ENCODE measurements around the gene SRPK3.

Gene SRPK3

GRCh38 chrX:153777261-153778090, 3.4 kb upstream of the SRPK3 start:
- no peak overlapping the region for H3K4me3 ChIP-seq (replicated peaks; ENCODE audit: insufficient read depth, low read length)
- no peak for TF ChIP-seq SPI1 (IDR thresholded peaks at IDR 0.05; ENCODE audit: borderline replicate concordance, low read depth)

GRCh38 chrX:153778181-153778580, 2.7 kb upstream of the SRPK3 start:
- DNase-seq (ENCODE audit: low read depth in 1 of 2, low spot score in 1 of 2) = no peak
- no peaks in the 10 kb centered on the region for H3K27me3 ChIP-seq (ENCODE audit: insufficient read depth, poor library complexity, severe bottlenecking)
- no peak overlapping the region for H3K27ac ChIP-seq (replicated peaks)
- H3K4me3 ChIP-seq (replicated peaks; ENCODE audit: insufficient read depth, low read length) = no peak overlapping the region
- TF ChIP-seq GABPA (IDR thresholded peaks at IDR 0.05; ENCODE audit: low read depth) (no peak), REST (IDR thresholded peaks at IDR 0.05; ENCODE audit: insufficient replicate concordance, low read depth) (no peak), POLR2AphosphoS5 (IDR thresholded peaks at IDR 0.05; ENCODE audit: low read depth) (no peak), SPI1 (IDR thresholded peaks at IDR 0.05; ENCODE audit: borderline replicate concordance, low read depth) (no peak), CTCF (IDR thresholded peaks at IDR 0.05; ENCODE audit: insufficient read depth, low read length) (no peak)

More at GRCh38 chrX:153777261-153778090, 3.4 kb upstream of the SRPK3 start:
- DNase-seq (ENCODE audit: low read depth in 1 of 2, low spot score in 1 of 2) = no peak
- H3K27ac ChIP-seq (replicated peaks) = no peak overlapping the region
- H3K27me3 ChIP-seq (ENCODE audit: insufficient read depth, poor library complexity, severe bottlenecking) = no peaks in the 10 kb centered on the region

DNA sequence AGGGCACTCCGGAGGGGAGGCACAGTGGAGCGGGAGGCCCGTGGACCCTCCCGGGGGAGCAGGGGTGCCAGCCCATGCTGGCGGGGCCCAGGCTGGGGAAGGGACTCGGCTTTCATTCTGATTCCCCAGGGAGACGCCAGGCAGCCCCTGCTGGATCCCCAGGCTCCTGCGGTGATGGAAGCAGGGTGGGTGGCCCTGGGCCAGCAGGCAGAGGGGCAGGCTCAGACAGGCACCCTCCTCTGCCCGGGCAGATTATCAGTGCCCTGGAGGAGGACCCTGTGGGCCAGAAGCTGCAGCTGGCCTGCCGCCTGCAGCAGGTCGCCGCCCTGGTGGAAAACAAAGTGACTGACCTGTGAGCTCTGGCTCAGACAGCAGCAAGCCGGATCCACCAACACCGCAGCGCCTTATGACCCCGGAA, 2.1 kb upstream of the SRPK3 start:
- no peaks in the 10 kb centered on the region for H3K27me3 ChIP-seq (ENCODE audit: insufficient read depth, poor library complexity, severe bottlenecking)
- no peak for DNase-seq (ENCODE audit: low read depth in 1 of 2, low spot score in 1 of 2)
- H3K27ac ChIP-seq (replicated peaks) = no peak overlapping the region
- no peak overlapping the region for H3K4me3 ChIP-seq (replicated peaks; ENCODE audit: insufficient read depth, low read length)
- TF ChIP-seq CTCF (IDR thresholded peaks at IDR 0.05; ENCODE audit: insufficient read depth, low read length) (no peak), SPI1 (IDR thresholded peaks at IDR 0.05; ENCODE audit: borderline replicate concordance, low read depth) (no peak), REST (IDR thresholded peaks at IDR 0.05; ENCODE audit: insufficient replicate concordance, low read depth) (no peak), POLR2AphosphoS5 (IDR thresholded peaks at IDR 0.05; ENCODE audit: low read depth) (no peak), GABPA (IDR thresholded peaks at IDR 0.05; ENCODE audit: low read depth) (no peak)

- TF ChIP-seq REST (IDR thresholded peaks at IDR 0.05; ENCODE audit: insufficient replicate concordance, low read depth) (no peak), SPI1 (IDR thresholded peaks at IDR 0.05; ENCODE audit: borderline replicate concordance, low read depth) (no peak), POLR2AphosphoS5 (IDR thresholded peaks at IDR 0.05; ENCODE audit: low read depth) (no peak), GABPA (IDR thresholded peaks at IDR 0.05; ENCODE audit: low read depth) (no peak), CTCF (IDR thresholded peaks at IDR 0.05; ENCODE audit: insufficient read depth, low read length) (no peak)
- Histone ChIP-seq H3K27ac (replicated peaks) (no peak overlapping the region), H3K4me3 (replicated peaks; ENCODE audit: insufficient read depth, low read length) (no peak overlapping the region), H3K27me3 (ENCODE audit: insufficient read depth, poor library complexity, severe bottlenecking) (no peaks in the 10 kb centered on the region)
- no peak for DNase-seq (ENCODE audit: low read depth in 1 of 2, low spot score in 1 of 2)
Observed at GRCh38 chrX:153779891-153780677, 757 bp upstream of the SRPK3 start.
